Stimulated activated CD8-positive, alpha-beta memory T cell treated with anti-CD3 and anti-CD28 coated beads, Interleukin-7, amount 100 ng/mL, for 48 hours (primary cell): ENCODE data around the gene RALY.

Experiments used
- DNase-seq, 2 donors: peaks; one replicate each; pipeline ENCODE4 v3.0.0-alpha.2; 2020; ENCODE audit warnings: low read depth in 1 of 2; ENCODE audit errors: extremely low read depth in 1 of 2

Gene RALY

GRCh38 chr20:34045930-34046725 is 52.4 kb downstream of the RALY start:
- no peak for DNase-seq

DNA sequence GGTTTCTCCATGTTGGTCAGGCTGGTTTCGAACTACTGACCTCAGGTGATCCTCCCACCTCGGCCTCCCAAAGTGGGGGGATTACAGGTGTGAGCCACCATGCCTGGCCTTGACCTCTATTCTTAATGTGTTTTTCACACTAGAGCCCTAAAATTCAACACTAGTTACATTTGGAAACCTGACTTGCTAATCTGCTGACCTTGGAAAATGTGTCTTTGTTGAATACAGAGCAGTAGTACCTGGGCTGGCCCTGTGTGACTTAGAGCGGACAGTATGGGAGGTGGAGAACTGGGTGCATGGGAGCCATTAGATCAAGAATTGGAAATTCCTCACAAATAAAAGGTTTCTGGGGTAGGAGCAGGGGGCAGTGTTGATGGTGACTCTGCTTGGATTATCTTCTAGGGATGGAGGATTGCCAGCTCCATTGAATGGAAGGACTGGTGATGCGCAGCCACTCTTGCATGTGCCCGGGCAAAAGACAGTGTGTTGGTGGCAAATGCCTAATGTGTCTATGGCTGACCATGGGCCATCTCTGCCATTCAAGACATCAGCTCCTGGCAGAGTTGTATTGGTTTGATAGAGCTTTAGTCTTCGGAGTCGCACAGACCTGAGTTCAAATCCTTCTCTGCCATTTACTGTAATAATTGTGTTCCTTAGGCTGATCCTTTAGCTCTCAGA is 53.4 kb downstream of the RALY start:
- DNase-seq: no peak

- DNase-seq: no peak
These were observed 54.2 kb downstream of the RALY start for GRCh38 chr20:34047917-34048316.

- DNase-seq: no peak
These were observed 55.7 kb downstream of the RALY start for GRCh38 chr20:34049389-34049788.

DNA sequence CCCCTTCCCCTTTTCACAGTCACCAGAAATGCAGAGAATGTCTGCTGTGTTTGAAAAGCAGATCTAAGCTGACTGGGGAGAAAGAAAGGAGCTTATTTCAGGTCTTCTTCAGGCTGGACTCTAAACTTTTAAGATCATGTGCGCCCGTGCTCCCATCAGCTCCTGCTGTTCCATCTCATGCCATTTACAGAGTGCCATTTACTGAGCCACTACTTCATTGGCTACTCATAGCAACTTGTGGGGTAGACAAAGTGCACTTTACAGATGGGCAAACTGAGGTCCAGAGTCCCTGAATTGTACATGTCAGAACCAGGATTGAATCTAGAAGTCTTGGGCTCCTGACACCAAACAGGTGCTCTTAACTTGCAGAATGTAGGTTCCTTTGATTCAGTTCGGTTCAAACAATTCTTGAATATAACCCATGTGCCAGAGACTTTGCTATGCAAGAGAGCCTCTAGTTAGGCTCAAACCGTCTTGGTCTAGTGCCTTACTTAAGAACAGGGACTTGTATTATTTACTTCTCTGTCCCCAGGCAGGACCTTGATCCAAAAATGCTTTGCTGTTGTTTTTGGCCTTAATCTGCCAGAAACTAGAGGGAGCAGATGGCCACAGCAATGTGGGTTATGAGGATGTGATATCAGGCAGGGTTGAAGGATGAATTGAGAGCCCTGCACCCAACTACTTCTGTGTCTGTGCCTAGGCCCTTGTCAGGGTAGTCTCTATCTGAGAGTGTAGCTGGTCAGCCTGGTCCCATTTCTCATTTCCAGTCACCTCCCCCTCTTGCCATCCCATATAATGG is 56.4 kb downstream of the RALY start:
- no peak for DNase-seq

- DNase-seq: no peak
These were observed 58.7 kb downstream of the RALY start for GRCh38 chr20:34052414-34052813.

DNA sequence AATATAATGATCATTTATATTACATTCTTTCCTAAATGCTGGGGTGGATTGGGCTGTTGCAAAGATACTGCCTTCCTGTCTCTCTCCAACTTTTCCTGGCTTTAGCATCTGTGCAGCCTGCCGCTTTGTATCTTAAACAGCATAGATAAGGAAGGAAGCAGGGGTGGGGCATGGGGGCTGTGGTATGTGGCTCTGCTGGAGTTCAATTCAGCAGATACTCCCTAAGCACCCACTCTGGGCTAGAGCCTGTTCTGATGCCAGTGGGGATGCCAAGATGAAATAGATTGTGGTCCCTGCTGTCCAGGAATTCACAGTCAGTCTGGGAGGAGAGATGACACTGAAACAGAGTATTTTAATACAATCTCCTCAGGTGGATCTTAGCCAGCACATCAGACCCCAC is 61.6 kb downstream of the RALY start:
- no peak for DNase-seq

GRCh38 chr20:34058831-34059230 is 65.1 kb downstream of the RALY start:
- no peak for DNase-seq

GRCh38 chr20:34060970-34061369 is 67.3 kb downstream of the RALY start:
- no peak for DNase-seq

DNA sequence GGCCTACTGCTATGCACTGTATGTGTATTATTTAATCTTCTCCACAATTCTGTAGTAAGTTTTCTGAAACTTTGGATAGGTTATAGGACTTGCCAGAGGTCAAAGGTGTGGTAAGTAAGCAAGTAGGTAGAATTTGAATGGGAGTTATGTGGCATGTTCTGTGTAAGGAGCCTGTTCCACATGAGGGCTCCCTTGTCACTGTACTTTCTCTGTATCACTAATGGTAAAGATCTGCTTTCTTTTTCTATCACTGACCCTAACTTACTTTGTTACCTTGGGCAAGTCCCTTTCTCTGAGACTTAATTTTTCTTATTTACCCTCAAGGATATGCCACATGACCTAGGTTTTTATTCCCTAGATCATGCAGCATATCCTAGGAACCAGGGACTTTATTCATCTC is 68.0 kb downstream of the RALY start:
- DNase-seq: no peak

DNA sequence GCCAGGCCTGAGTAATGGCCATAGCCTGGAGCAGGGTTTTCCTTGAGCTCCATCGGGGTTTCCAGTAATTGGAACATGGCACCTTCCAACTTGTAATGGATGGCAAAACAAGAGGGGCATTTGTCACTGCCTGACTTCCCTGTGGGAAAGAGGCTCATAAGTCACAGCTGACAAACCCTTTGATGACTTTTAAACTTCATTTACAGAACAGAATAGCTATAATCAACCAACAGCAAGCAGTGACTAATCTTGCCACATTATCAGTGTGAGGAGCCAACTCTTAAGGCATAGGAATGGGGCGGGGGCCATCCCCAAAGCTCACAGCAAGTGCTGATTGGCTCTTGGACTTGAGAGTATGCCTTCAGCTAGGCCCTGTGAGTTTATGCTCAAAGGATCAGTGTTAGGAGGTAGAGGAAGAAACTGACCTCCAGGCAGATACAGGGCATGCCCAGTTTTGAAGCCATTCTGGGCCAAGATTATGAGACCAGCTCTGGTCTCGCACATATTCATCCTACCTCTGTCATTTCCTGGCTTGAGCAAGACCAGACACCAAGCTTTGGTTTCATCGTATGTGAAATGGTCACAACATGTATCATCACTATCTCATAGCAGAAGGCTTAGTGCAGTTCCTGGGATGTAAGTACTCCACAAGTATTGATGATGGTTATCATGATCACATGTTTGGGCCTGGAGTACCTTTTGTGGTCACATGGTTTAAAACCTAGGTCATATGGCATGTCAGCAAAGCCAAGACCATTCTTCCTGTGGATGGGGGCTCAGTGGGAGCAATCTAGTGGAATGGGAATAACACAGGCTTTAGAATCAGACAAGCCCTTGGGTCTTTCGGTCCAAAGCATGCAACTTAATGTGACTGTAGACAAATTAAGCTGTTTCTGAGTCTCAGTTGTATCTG is 69.1 kb downstream of the RALY start:
- no peak for DNase-seq

- DNase-seq: no peak
These were observed 70.6 kb downstream of the RALY start for GRCh38 chr20:34064286-34064685.

DNA sequence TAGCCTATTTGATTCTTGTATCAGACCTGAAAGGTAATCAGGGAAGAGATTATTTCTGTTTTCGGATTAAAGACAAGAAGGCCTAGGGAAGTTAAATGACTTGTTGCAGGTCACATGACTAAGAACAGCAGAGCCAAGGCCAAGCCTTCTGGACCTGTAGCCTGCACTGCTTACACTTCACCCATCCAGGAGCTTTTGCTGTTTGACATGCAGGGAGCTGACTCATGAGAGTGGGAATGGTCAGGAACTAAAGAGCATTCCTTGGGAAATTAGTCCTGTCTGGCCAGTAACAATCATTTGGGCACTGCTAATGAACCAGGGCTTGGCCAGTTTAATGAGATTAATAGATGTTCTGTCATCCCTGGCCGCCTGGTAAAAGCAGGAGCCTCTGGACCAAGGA is 71.5 kb downstream of the RALY start:
- DNase-seq: no peak

GRCh38 chr20:34066476-34067090 is 72.9 kb downstream of the RALY start:
- DNase-seq: no peak

DNA sequence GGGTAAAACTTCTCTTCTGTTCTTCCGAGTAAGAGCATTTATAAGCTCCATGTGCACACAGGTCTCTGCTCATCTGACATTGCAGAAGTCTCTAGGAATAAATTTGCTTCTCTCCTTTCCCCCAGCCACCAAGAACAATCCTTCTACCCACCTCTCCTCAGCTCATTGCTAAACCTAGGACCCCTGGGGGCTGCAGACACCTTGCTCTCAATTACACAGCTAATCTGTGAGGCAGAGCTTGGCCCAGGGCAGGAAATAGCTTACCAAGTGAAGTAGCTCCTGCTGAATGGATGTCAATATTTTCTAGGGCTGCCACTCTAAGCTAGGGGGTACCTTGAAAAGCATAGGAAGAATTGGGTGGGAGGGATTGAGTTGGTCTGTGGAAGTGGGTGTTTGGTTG is 74.3 kb downstream of the RALY start:
- no peak for DNase-seq

DNA sequence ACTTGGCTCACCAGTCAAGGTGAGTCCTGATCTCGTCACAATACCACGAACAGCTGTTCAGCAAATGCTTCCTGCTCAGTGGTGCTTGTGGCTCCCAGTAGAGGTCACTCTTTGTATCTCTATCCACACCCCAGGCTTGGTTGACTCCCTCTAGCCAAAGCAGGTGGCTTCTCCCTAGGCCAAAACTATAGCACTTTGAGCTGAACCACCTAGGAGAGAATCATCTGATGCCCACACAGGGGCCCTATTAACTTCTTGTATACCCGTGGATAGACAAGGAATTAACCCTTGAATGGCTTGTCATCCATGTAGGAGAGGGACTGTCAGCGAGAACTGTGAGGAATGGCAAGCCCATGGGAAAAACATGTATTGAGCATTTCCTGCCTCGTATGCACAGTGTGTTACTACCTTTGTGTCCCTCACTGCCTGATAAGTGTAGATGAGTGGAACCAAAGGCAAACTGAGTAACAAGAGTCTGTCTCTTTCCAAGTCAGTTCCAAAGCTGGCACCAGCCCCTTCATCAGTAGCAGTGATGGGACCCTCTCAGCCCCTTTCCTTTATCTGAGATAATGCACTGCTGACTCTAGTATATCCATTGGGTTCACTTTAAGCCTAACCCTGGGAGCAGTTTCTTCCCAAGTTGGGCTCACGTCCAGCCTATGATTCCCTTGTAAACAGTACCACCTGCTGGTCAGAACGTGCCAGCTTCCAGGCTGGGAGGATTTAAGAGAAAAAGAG is 75.8 kb downstream of the RALY start:
- no peak for DNase-seq

GRCh38 chr20:34070079-34070439 is 76.3 kb downstream of the RALY start:
- DNase-seq: no peak

DNA sequence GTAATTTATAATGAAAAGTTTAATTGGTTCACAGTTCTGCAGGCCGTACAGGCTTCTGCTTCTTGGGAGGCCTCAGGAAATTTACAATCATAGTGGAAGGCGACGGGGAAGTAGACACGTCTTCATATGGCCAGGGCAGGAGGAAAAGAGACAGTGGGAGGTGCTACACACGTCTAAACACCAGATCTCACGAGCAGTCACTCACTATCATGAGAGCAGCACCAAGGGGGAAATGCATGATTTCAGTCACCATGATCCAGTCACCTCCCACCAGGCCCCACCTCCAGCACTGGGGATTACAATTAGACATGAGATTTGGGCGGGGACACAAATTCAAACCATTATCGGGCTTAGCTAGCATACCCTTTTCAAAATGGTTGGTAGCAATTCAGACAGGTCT is 77.1 kb downstream of the RALY start:
- no peak for DNase-seq

DNA sequence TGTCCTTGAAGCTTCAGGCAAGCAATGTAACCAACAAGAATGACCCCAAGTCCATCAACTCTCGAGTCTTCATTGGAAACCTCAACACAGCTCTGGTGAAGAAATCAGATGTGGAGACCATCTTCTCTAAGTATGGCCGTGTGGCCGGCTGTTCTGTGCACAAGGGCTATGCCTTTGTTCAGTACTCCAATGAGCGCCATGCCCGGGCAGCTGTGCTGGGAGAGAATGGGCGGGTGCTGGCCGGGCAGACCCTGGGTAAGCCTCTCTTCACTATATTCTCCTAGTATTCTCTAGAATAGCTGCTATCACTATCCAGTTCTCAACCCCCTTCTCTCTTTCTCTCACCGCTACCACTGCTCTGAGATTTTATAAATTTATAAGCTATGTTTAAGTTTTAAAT is 78.4 kb downstream of the RALY start:
- no peak for DNase-seq

DNA sequence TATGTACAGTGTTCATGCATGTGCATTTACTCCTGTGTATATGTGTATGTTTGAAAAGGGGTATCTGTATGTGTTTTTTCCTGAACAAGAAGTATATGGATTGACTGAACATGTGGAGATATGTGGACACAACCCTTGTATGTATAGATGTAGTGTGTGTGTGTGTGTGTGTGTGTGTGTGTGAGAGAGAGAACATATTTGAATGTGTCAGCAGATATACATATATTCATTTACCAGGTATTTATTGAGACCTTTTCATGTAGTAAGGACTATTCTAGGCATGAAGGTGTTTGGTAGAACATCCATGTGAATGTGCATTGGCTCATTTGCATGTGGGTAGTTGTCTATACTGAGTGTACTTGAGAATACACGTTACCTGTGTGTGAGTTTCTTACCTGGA is 79.1 kb downstream of the RALY start:
- no peak for DNase-seq
